OCI-LY3 (cell line): ENCODE measurements around the gene ARID3A.

Source experiments
- EZH2phosphoT487 ChIP-seq: fragments of 200-600 bp; shearing (Covaris generic); IDR thresholded peaks from 2 replicates; pipeline ENCODE4 v1.6.1; 2018; ENCODE audit warnings: antibody characterized with exemption, mixed run types, low read depth
- TF ChIP-seq, protein P1 (sequence below): fragments of 200-600, 300-600 bp; sonication (generic); IDR thresholded peaks from 2 replicates; pipeline ENCODE4 v1.5.1; 2014; ENCODE audit warnings: antibody characterized with exemption, low read length, low read depth

DNA sequence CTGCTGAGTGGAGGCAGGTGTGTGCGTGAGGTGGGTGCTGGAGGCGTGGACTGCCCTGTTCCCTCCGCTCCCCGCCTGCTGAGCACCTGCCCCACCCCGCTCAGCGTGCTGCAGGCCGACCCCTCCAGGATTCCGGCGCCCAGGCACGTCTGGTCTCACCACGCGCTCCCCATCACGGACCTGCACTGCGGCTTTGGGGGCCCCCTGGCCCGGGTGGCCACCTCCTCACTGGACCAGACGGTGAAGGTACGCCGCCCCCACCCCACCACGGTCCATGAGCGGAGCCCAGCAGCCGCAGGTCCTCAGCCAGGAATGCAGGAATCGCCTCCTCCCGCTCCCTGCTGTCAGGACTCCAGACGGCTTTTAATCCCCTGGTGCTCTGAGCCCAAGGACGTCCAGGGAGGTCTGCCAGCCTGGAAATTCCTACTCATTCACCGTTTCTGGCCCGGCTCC, 64.3 kb downstream of the ARID3A start:
- TF ChIP-seq EZH2phosphoT487 = no peak
- TF ChIP-seq, protein P1, sequence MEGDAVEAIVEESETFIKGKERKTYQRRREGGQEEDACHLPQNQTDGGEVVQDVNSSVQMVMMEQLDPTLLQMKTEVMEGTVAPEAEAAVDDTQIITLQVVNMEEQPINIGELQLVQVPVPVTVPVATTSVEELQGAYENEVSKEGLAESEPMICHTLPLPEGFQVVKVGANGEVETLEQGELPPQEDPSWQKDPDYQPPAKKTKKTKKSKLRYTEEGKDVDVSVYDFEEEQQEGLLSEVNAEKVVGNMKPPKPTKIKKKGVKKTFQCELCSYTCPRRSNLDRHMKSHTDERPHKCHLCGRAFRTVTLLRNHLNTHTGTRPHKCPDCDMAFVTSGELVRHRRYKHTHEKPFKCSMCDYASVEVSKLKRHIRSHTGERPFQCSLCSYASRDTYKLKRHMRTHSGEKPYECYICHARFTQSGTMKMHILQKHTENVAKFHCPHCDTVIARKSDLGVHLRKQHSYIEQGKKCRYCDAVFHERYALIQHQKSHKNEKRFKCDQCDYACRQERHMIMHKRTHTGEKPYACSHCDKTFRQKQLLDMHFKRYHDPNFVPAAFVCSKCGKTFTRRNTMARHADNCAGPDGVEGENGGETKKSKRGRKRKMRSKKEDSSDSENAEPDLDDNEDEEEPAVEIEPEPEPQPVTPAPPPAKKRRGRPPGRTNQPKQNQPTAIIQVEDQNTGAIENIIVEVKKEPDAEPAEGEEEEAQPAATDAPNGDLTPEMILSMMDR = no peak
